ENCODE data around the gene CDK14. TPM values are rescaled to one million over a fixed set of nuclear protein-coding genes. Genes with fewer than 3 reads are reported as not detected.

Gene CDK14
- total RNA-seq, 4 donors from 2014 or later, result 22.2 to 36.3 (median 28.6) TPM

- no peaks in the 10 kb centered on the region for H3K9me3 ChIP-seq
- no peaks in the 10 kb centered on the region for H3K27me3 ChIP-seq
- WGBS, 2 donors, result 70% methylated on average over 2 of the region's 2 CpGs
- H3K27ac ChIP-seq, result no peak overlapping the region
- no peak for TF ChIP-seq POLR2A (IDR thresholded peaks at IDR 0.05)
- no peak for TF ChIP-seq EP300 (IDR thresholded peaks at IDR 0.05)
- no peak for TF ChIP-seq CTCF (IDR thresholded peaks at IDR 0.05)
- peaks cover 0 to 7% (median 0%) of the 10 kb centered on the region in 4 donors for H3K4me1 ChIP-seq
- H3K4me3 ChIP-seq, result no peak overlapping the region
- no peak for DNase-seq (ENCODE audit: low spot score in 2 of 2)
- no peaks in the 10 kb centered on the region for H3K36me3 ChIP-seq
Observed at GRCh38 chr7:91055219-91055618, 459.1 kb downstream of the CDK14 start.

- no peak overlapping the region for H3K27ac ChIP-seq
- H3K36me3 ChIP-seq, result no peaks in the 10 kb centered on the region
- DNase-seq (ENCODE audit: low spot score in 2 of 2), result no peak
- H3K9me3 ChIP-seq, result no peaks in the 10 kb centered on the region
- no peak overlapping the region for H3K4me3 ChIP-seq
- no peaks in the 10 kb centered on the region for H3K27me3 ChIP-seq
- H3K4me1 ChIP-seq, result no peaks in the 10 kb centered on the region
- TF ChIP-seq CTCF (IDR thresholded peaks at IDR 0.05) (no peak), EP300 (IDR thresholded peaks at IDR 0.05) (no peak), POLR2A (IDR thresholded peaks at IDR 0.05) (no peak)
- WGBS, 2 donors, result 88 to 93% methylated on average over 2 of the region's 2 CpGs
Observed at GRCh38 chr7:91062713-91063112, 466.6 kb downstream of the CDK14 start.

GRCh38 chr7:91064052-91064451 lies 467.9 kb downstream of the CDK14 start:
- no peak overlapping the region for H3K27ac ChIP-seq
- no peaks in the 10 kb centered on the region for H3K4me1 ChIP-seq
- H3K36me3 ChIP-seq, result no peaks in the 10 kb centered on the region
- H3K4me3 ChIP-seq, result no peak overlapping the region
- no peak for TF ChIP-seq CTCF (IDR thresholded peaks at IDR 0.05)
- TF ChIP-seq POLR2A (IDR thresholded peaks at IDR 0.05), result no peak
- no peak for TF ChIP-seq EP300 (IDR thresholded peaks at IDR 0.05)
- no peaks in the 10 kb centered on the region for H3K27me3 ChIP-seq
- WGBS, 2 donors, result 87 to 92% methylated on average over 2 of the region's 2 CpGs
- no peak for DNase-seq (ENCODE audit: low spot score in 2 of 2)
- no peaks in the 10 kb centered on the region for H3K9me3 ChIP-seq

- Histone ChIP-seq H3K4me1 (no peaks in the 10 kb centered on the region), H3K27ac (no peak overlapping the region), H3K27me3 (no peaks in the 10 kb centered on the region), H3K9me3 (no peaks in the 10 kb centered on the region), H3K4me3 (no peak overlapping the region), H3K36me3 (no peaks in the 10 kb centered on the region)
- no peak for TF ChIP-seq POLR2A (IDR thresholded peaks at IDR 0.05)
- no peak for TF ChIP-seq EP300 (IDR thresholded peaks at IDR 0.05)
- DNase-seq (ENCODE audit: low spot score in 2 of 2), result no peak
- WGBS, 2 donors, result 43 to 61% methylated on average over 2 of the region's 2 CpGs
Observed at GRCh38 chr7:91064938-91065337, 468.8 kb downstream of the CDK14 start.

GRCh38 chr7:91066627-91067026 lies 470.5 kb downstream of the CDK14 start:
- TF ChIP-seq EP300 (IDR thresholded peaks at IDR 0.05) (no peak), CTCF (IDR thresholded peaks at IDR 0.05) (no peak), POLR2A (IDR thresholded peaks at IDR 0.05) (no peak)
- DNase-seq (ENCODE audit: low spot score in 2 of 2), result no peak
- no peaks in the 10 kb centered on the region for H3K9me3 ChIP-seq
- H3K4me3 ChIP-seq, result no peak overlapping the region
- 82 to 84% methylated on average over 4 of the region's 4 CpGs for WGBS, 2 donors
- H3K4me1 ChIP-seq, result no peaks in the 10 kb centered on the region
- no peak overlapping the region for H3K27ac ChIP-seq
- H3K36me3 ChIP-seq, result no peaks in the 10 kb centered on the region
- H3K27me3 ChIP-seq, result no peaks in the 10 kb centered on the region

GRCh38 chr7:91067242-91067641 lies 471.1 kb downstream of the CDK14 start:
- Histone ChIP-seq H3K36me3 (no peaks in the 10 kb centered on the region), H3K4me3 (no peak overlapping the region), H3K27me3 (no peaks in the 10 kb centered on the region), H3K27ac (no peak overlapping the region), H3K4me1 (no peaks in the 10 kb centered on the region), H3K9me3 (no peaks in the 10 kb centered on the region)
- TF ChIP-seq POLR2A (IDR thresholded peaks at IDR 0.05), result no peak
- TF ChIP-seq CTCF (IDR thresholded peaks at IDR 0.05), result no peak
- TF ChIP-seq EP300 (IDR thresholded peaks at IDR 0.05), result no peak
- no peak for DNase-seq (ENCODE audit: low spot score in 2 of 2)
- 85 to 86% methylated on average over 3 of the region's 3 CpGs for WGBS, 2 donors
